T-helper 1 cell treated with Interleukin-12 subunit alpha and Interleukin-12 subunit beta and Interleukin-4 antibody, amounts not matched to agents 30 μg/mL and 1 μg/mL, for 36 hours (primary cell): ENCODE results near the gene ATOH7.
"Not testable (repeated sequence)": the region's sequence is repeated elsewhere in the genome, so short reads cannot be mapped to it uniquely, and the experiment has no call there.

Experiments used
- H3K27ac Mint-ChIP-seq: one replicate; pipeline ENCODE4 v1.8.0; 2021; ENCODE audit warnings: mild to moderate bottlenecking, mixed read lengths
- H3K27me3 Mint-ChIP-seq: one replicate; pipeline ENCODE4 v1.8.0; 2021; ENCODE audit warnings: low read depth, mixed read lengths
- H3K36me3 Mint-ChIP-seq: one replicate; pipeline ENCODE4 v1.8.0; 2021; ENCODE audit warnings: low read depth, mixed read lengths
- H3K4me1 Mint-ChIP-seq: one replicate; pipeline ENCODE4 v1.8.0; 2021; ENCODE audit warnings: low read depth, mixed read lengths
- H3K4me3 Mint-ChIP-seq: one replicate; pipeline ENCODE4 v1.8.0; 2021; ENCODE audit warnings: mild to moderate bottlenecking, moderate library complexity, mixed read lengths
- H3K9me3 Mint-ChIP-seq: one replicate; pipeline ENCODE4 v1.8.0; 2021; ENCODE audit warnings: mixed read lengths

ATOH7 gene

DNA sequence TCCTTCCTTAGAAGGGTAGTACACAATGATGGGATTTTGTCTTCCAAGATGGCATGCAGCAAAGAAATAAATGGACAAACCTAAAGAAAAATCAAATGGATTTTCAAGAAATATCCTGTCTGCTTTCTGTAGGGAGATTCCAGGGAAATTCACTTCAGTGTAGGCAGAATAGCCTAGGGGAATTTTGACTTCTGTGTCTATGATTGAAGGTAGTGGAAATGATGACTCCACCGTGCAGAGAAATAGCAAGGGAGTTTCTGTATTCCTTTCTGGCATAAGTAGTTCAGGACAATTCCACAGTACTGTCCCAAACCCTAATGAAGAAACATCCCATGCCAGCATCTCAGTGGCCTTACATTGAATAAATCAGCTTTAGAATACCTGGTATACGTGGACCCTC lies 9.5 kb downstream of the ATOH7 start:
- H3K9me3 Mint-ChIP-seq, result no peaks in the 10 kb centered on the region
- no peak overlapping the region for H3K4me3 Mint-ChIP-seq
- no peaks in the 10 kb centered on the region for H3K36me3 Mint-ChIP-seq
- H3K27me3 Mint-ChIP-seq, result peaks cover 8% of the 10 kb centered on the region
- H3K27ac Mint-ChIP-seq, result no peak overlapping the region
- H3K4me1 Mint-ChIP-seq, result no peaks in the 10 kb centered on the region

DNA sequence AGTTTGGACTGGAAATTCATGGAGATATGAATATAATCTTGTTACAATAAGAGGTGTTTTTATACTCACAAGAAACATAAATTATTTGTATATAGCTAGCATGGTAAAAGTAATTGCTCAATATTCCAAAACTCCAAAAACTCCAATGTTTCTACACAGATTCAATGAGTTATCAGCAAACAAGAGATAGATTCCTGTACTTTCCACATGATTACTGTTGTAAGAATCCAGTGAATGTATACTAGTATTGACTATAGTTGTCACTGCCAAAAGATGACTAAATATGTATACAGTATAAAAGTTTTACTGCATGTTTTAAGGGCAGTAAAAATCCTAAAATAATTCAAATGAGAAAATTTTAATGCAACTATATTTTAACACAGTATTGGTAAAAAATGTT lies 10.7 kb downstream of the ATOH7 start:
- Mint-ChIP-seq H3K27me3 (peaks cover 8% of the 10 kb centered on the region), H3K36me3 (no peaks in the 10 kb centered on the region), H3K27ac (no peak overlapping the region), H3K4me1 (no peaks in the 10 kb centered on the region), H3K4me3 (no peak overlapping the region), H3K9me3 (no peaks in the 10 kb centered on the region)

- Mint-ChIP-seq H3K36me3 (no peaks in the 10 kb centered on the region), H3K4me1 (no peaks in the 10 kb centered on the region), H3K9me3 (no peaks in the 10 kb centered on the region), H3K4me3 (no peak overlapping the region), H3K27me3 (peaks cover 8% of the 10 kb centered on the region), H3K27ac (no peak overlapping the region)
Observed at GRCh38 chr10:68218786-68219185, 13.1 kb downstream of the ATOH7 start.

- Mint-ChIP-seq H3K36me3 (no peaks in the 10 kb centered on the region), H3K27me3 (peaks cover 16% of the 10 kb centered on the region), H3K4me1 (no peaks in the 10 kb centered on the region), H3K27ac (no peak overlapping the region), H3K9me3 (no peaks in the 10 kb centered on the region), H3K4me3 (no peak overlapping the region)
Observed at GRCh38 chr10:68212721-68213352, 19.1 kb downstream of the ATOH7 start.

DNA sequence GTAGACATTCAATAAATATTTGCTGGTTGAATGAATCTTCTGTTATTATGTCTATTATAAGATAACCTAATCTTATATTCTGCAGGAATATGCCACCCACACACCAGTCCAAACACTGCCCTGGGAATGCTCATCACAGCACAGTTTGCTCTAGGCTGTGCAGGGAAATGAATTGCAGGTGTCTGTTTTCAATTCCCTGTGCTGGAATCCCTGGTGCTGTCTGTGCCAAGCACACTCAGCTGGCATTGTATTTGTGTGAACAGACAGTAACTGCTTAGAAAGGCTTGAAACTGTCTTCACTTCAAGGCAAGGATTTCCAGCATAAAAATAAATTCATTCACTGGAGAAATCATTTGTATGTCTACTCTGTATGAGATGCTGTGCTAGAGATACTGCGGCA lies 20.2 kb downstream of the ATOH7 start:
- no peaks in the 10 kb centered on the region for H3K4me1 Mint-ChIP-seq
- H3K27ac Mint-ChIP-seq, result no peak overlapping the region
- H3K4me3 Mint-ChIP-seq, result no peak overlapping the region
- no peaks in the 10 kb centered on the region for H3K9me3 Mint-ChIP-seq
- H3K27me3 Mint-ChIP-seq, result peaks cover 16% of the 10 kb centered on the region
- H3K36me3 Mint-ChIP-seq, result no peaks in the 10 kb centered on the region

DNA sequence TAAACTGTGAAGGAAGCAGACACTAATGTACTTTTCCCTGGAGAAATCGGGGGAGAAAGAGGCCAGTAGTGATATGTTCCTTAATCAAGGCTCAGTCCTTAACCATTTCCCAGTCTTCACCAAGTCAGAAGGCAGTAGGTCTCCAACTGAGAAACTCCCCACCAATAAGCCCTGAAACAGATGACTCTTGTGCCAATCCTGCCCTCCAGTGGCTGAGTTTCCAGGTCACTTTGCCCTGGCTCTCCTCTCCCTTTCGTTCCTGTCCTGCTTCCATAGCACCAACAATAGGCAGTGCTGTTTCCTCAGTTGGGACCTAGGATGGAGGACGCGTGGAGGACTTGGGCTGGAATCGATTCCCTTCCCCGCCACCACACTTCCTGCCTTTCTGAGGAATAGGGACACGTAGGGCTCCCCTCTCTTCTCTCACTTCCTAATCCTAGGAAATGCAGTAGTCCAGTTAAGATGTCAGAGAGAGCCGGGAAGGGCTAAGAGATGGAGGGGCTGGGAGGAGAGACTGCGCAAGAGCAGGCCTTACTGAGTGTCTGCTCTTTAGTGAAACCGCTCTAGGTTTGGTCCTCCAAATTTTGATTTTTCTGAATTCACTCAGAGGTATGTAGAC lies 23.4 kb downstream of the ATOH7 start:
- Mint-ChIP-seq H3K36me3 (no peaks in the 10 kb centered on the region), H3K4me1 (no peaks in the 10 kb centered on the region)

GRCh38 chr10:68202960-68203353 lies 29.0 kb downstream of the ATOH7 start:
- Mint-ChIP-seq H3K36me3 (no peaks in the 10 kb centered on the region), H3K27me3 (peaks cover 23% of the 10 kb centered on the region), H3K9me3 (no peaks in the 10 kb centered on the region), H3K4me1 (no peaks in the 10 kb centered on the region), H3K4me3 (no peak overlapping the region), H3K27ac (no peak overlapping the region)

More for the DNA sequence above, 23.4 kb downstream of the ATOH7 start:
- Mint-ChIP-seq H3K4me3 (no peak overlapping the region), H3K27me3 (peaks cover 22% of the 10 kb centered on the region), H3K9me3 (no peaks in the 10 kb centered on the region), H3K27ac (no peak overlapping the region)

- no peaks in the 10 kb centered on the region for H3K36me3 Mint-ChIP-seq
- no peaks in the 10 kb centered on the region for H3K9me3 Mint-ChIP-seq
Observed at GRCh38 chr10:68196701-68197100, 35.2 kb downstream of the ATOH7 start.

GRCh38 chr10:68195776-68196175 lies 36.1 kb downstream of the ATOH7 start:
- not testable (repeated sequence) for H3K36me3 Mint-ChIP-seq, H3K9me3 Mint-ChIP-seq, H3K4me3 Mint-ChIP-seq, H3K4me1 Mint-ChIP-seq, H3K27ac Mint-ChIP-seq
- H3K27me3 Mint-ChIP-seq, result peaks cover 39% of the 10 kb centered on the region

More at GRCh38 chr10:68196701-68197100, 35.2 kb downstream of the ATOH7 start:
- Mint-ChIP-seq H3K4me1 (peaks cover 1% of the 10 kb centered on the region), H3K4me3 (no peak overlapping the region), H3K27ac (no peak overlapping the region), H3K27me3 (peaks cover 38% of the 10 kb centered on the region)

GRCh38 chr10:68194290-68194689 lies 37.6 kb downstream of the ATOH7 start:
- H3K4me1 Mint-ChIP-seq, result peaks cover 1% of the 10 kb centered on the region
- H3K27ac Mint-ChIP-seq, result no peak overlapping the region
- H3K36me3 Mint-ChIP-seq, result no peaks in the 10 kb centered on the region
- no peaks in the 10 kb centered on the region for H3K9me3 Mint-ChIP-seq
- peaks cover 36% of the 10 kb centered on the region for H3K27me3 Mint-ChIP-seq
- no peak overlapping the region for H3K4me3 Mint-ChIP-seq

DNA sequence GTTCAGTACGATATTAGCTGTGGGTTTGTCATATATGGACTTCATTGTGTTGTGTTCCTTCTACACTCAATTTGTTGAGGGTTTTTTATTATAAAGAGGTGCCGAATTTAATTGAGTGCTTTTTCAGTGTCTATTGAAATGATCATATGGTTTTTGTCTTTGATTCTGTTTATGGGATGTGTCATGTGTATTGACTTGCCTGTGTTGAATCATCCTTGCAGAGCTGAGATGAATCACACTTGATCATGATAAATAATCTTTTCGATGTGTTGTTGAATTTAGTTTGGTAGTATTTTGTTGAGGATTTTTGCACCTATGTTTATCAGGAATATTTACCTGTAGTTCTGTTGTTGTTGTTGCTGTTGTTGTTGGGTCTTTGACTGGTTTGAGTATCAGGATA lies 39.8 kb downstream of the ATOH7 start:
- Mint-ChIP-seq H3K4me3 (no peak overlapping the region), H3K27me3 (peaks cover 34% of the 10 kb centered on the region), H3K27ac (no peak overlapping the region)

GRCh38 chr10:68188835-68189234 lies 43.1 kb downstream of the ATOH7 start:
- peaks cover 52% of the 10 kb centered on the region for H3K27me3 Mint-ChIP-seq
- H3K36me3 Mint-ChIP-seq, result no peaks in the 10 kb centered on the region
- no peaks in the 10 kb centered on the region for H3K9me3 Mint-ChIP-seq
- no peak overlapping the region for H3K4me3 Mint-ChIP-seq
- no peak overlapping the region for H3K27ac Mint-ChIP-seq
- no peaks in the 10 kb centered on the region for H3K4me1 Mint-ChIP-seq

More for the DNA sequence above, 39.8 kb downstream of the ATOH7 start:
- no peaks in the 10 kb centered on the region for H3K4me1 Mint-ChIP-seq
- H3K9me3 Mint-ChIP-seq, result no peaks in the 10 kb centered on the region
- no peaks in the 10 kb centered on the region for H3K36me3 Mint-ChIP-seq

DNA sequence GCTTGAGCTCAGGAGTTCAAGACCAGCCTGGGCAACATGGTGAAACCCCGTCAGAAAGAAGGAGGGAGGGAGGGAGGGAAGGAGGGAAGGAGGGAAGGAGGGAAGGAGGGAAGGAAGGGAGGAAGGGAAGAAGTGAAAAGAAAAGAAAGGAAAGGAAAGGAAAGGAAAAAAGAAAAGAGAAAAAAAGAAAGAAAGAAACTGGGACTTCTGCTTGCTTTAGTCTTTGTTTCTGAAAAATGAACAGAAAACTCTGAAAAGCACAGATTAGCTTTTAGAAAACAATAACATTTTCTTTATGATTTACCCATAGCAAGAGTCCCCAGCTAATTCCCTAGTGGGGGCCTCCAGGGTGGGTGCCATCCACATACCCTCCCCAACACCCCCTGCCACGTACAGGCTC lies 46.8 kb downstream of the ATOH7 start:
- no peaks in the 10 kb centered on the region for H3K36me3 Mint-ChIP-seq
- H3K4me1 Mint-ChIP-seq, result no peaks in the 10 kb centered on the region
- H3K9me3 Mint-ChIP-seq, result no peaks in the 10 kb centered on the region
- H3K27me3 Mint-ChIP-seq, result peaks cover 31% of the 10 kb centered on the region
- no peak overlapping the region for H3K27ac Mint-ChIP-seq
- H3K4me3 Mint-ChIP-seq, result no peak overlapping the region

- Mint-ChIP-seq H3K4me1 (no peaks in the 10 kb centered on the region), H3K36me3 (no peaks in the 10 kb centered on the region), H3K9me3 (no peaks in the 10 kb centered on the region), H3K4me3 (no peak overlapping the region), H3K27ac (no peak overlapping the region), H3K27me3 (peaks cover 30% of the 10 kb centered on the region)
Observed at GRCh38 chr10:68184546-68184945, 47.4 kb downstream of the ATOH7 start.
